Measurements from ENCODE around the gene EPRS1. TPM values are rescaled to one million over a fixed set of nuclear protein-coding genes. Genes with fewer than 3 reads are reported as not detected.
A peak's percentile ranks its signal among the peaks of the same experiment; 100 is the strongest.

Gene EPRS1
- total and polyA plus RNA-seq, 2 of the 13 experiments (the other 11 are each of a cell fraction or from before 2014, with no cell fraction given): 86.1 to 124 TPM

DNA sequence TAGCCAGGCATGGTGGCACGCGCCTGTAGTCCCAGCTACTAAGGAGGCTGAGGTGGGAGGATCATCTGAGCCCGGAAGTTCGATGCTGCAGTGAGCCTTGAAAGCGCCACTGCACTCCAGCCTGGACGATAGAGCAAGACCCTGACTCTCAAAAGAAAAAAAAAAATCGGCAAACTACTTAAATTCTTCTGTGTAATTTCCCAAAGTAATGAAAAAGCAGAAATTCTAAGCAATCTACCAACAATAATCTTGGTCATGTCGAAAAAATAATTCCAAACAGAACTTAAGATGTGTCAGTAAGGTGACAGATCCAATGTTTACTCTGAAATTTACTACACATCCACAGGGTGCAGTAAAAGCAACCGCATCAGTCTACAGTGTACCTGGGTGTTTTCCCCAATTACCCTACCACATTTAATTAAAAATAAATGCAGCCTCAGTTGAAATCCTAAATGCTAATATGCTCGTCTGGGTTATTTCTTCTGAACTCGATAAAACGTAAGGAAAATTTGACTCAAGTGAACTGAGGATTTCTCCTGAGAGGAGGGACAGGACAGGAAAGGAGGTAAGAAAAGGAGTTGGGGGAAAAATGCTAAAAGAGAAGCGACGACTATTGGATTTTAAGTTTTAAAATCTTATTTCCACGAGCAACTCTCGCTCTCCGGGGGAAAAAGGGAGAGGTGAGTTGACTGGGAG lies 801 bp downstream of the EPRS1 start:
- Histone ChIP-seq H4K20me1 (ENCODE audit: insufficient read depth, low read length) (no peaks in the 10 kb centered on the region; the same call in 1 of the 2 replicates), H3K27ac (ENCODE audit: extremely low read length, insufficient read depth, low read length) (peak overlapping the region; percentile 78), H3K4me1 (ENCODE audit: insufficient read depth, low read length) (peaks cover 22% of the 10 kb centered on the region), H3K9me3 (ENCODE audit: low read length) (no peaks in the 10 kb centered on the region), H2AFZ (ENCODE audit: low read length) (peak overlapping the region; percentile 47), H3K36me3 (replicated peaks in 1 of 2; ENCODE audit: control insufficient read depth in 1 of 2, insufficient read depth in 2 of 2, low read length in 2 of 2) (peaks cover 1 to 11% of the 10 kb centered on the region in 2 experiments; a peak in 1 of 5 replicates), H3K79me2 (ENCODE audit: insufficient read depth, low read length) (peaks cover 41% of the 10 kb centered on the region), H3K9ac (ENCODE audit: insufficient read depth, low read depth, low read length) (peak overlapping the region; percentile 84), H3K27me3 (ENCODE audit: control insufficient read depth in 1 of 2, insufficient read depth in 2 of 2, low read length in 2 of 2) (no peaks in the 10 kb centered on the region), H3K4me3 (replicated peaks in 1 of 3; ENCODE audit: insufficient read depth in 1 of 3, low read depth in 2 of 3, low read length in 3 of 3) (peak overlapping the region; percentile 94 to 96 (median 96)), H3K4me2 (ENCODE audit: low read depth, low read length) (peak overlapping the region; percentile 81)
- CTCF ChIA-PET (ENCODE audit: low intra/inter-chr PET ratio, low total read pairs): no interaction called here
- POLR2A ChIA-PET: interaction anchor here (0.7 to 1.0 kb wide), 6 partner anchors 16 to 162 kb away, joined by 3 to 9 read pairs (median 4); partner anchors contain the start of genes IARS2 and SLC30A10
- WGBS (ENCODE audit: low lambda C conversion rate): 3% methylated on average over 17 of the region's 17 CpGs
- intact Hi-C loops (cut with micrococcal nuclease; ENCODE audit: unreplicated experiment) (loop anchor here (1.0 kb wide), 1 partner anchor 49 kb away; the partner anchor contains the start of gene IARS2), in situ Hi-C loops (cut with HindIII; ENCODE audit: extremely low pct_ligation_motif_present, low pct_unique_long_range_greater_than_20kb) (loop anchor here (5.0 kb wide), 1 partner anchor 42 kb away; the partner anchor contains the start of gene BPNT1)
- no TSS peak for BruUV-seq (replicated peaks)
- DNase-seq (ENCODE audit: low spot score) (peak; percentile 4), ATAC-seq (peak; percentile 65), FAIRE-seq (no peak)
- no peak for TF ChIP-seq GATAD1 (CRISPR knock-in tag; IDR thresholded peaks at IDR 0.05)
- no peak for TF ChIP-seq FOXJ3 (CRISPR knock-in tag; IDR thresholded peaks at IDR 0.05; ENCODE audit: borderline replicate concordance)
- TF ChIP-seq, protein P1, sequence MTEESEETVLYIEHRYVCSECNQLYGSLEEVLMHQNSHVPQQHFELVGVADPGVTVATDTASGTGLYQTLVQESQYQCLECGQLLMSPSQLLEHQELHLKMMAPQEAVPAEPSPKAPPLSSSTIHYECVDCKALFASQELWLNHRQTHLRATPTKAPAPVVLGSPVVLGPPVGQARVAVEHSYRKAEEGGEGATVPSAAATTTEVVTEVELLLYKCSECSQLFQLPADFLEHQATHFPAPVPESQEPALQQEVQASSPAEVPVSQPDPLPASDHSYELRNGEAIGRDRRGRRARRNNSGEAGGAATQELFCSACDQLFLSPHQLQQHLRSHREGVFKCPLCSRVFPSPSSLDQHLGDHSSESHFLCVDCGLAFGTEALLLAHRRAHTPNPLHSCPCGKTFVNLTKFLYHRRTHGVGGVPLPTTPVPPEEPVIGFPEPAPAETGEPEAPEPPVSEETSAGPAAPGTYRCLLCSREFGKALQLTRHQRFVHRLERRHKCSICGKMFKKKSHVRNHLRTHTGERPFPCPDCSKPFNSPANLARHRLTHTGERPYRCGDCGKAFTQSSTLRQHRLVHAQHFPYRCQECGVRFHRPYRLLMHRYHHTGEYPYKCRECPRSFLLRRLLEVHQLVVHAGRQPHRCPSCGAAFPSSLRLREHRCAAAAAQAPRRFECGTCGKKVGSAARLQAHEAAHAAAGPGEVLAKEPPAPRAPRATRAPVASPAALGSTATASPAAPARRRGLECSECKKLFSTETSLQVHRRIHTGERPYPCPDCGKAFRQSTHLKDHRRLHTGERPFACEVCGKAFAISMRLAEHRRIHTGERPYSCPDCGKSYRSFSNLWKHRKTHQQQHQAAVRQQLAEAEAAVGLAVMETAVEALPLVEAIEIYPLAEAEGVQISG (CRISPR knock-in tag; IDR thresholded peaks at IDR 0.05): no peak
- no peak for TF ChIP-seq ATF6 (CRISPR knock-in tag; conservative IDR thresholded peaks at IDR 0.05)
- TF ChIP-seq DNMT3B (CRISPR knock-in tag; conservative IDR thresholded peaks at IDR 0.05): no peak
- no peak for TF ChIP-seq ZNF235 (CRISPR knock-in tag; IDR thresholded peaks at IDR 0.05; ENCODE audit: borderline replicate concordance)
- TF ChIP-seq, protein P2, sequence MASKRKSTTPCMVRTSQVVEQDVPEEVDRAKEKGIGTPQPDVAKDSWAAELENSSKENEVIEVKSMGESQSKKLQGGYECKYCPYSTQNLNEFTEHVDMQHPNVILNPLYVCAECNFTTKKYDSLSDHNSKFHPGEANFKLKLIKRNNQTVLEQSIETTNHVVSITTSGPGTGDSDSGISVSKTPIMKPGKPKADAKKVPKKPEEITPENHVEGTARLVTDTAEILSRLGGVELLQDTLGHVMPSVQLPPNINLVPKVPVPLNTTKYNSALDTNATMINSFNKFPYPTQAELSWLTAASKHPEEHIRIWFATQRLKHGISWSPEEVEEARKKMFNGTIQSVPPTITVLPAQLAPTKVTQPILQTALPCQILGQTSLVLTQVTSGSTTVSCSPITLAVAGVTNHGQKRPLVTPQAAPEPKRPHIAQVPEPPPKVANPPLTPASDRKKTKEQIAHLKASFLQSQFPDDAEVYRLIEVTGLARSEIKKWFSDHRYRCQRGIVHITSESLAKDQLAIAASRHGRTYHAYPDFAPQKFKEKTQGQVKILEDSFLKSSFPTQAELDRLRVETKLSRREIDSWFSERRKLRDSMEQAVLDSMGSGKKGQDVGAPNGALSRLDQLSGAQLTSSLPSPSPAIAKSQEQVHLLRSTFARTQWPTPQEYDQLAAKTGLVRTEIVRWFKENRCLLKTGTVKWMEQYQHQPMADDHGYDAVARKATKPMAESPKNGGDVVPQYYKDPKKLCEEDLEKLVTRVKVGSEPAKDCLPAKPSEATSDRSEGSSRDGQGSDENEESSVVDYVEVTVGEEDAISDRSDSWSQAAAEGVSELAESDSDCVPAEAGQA (IDR thresholded peaks at IDR 0.05; ENCODE audit: low read depth): no peak
- TF ChIP-seq, protein P2 (CRISPR knock-in tag; IDR thresholded peaks at IDR 0.05; ENCODE audit: borderline replicate concordance): no peak
- TF ChIP-seq EED (CRISPR knock-in tag; IDR thresholded peaks at IDR 0.05): no peak
- TF ChIP-seq ZNF460 (CRISPR knock-in tag; IDR thresholded peaks at IDR 0.05; ENCODE audit: borderline replicate concordance): peak; percentile 57; the same call in 1 of the 2 replicates
- no peak for TF ChIP-seq EHMT2 (IDR thresholded peaks at IDR 0.05; ENCODE audit: borderline replicate concordance, low read depth, low read length)
